NCI-H774 (cell line): ENCODE results near the gene PRXL2A.
"Not testable (repeated sequence)": the region's sequence is repeated elsewhere in the genome, so short reads cannot be mapped to it uniquely, and the experiment has no call there.

Experiments
- DNase-seq: peaks from one replicate; lab custom pipeline; 2025; lab: John Stamatoyannopoulos, UW

Gene PRXL2A

DNA sequence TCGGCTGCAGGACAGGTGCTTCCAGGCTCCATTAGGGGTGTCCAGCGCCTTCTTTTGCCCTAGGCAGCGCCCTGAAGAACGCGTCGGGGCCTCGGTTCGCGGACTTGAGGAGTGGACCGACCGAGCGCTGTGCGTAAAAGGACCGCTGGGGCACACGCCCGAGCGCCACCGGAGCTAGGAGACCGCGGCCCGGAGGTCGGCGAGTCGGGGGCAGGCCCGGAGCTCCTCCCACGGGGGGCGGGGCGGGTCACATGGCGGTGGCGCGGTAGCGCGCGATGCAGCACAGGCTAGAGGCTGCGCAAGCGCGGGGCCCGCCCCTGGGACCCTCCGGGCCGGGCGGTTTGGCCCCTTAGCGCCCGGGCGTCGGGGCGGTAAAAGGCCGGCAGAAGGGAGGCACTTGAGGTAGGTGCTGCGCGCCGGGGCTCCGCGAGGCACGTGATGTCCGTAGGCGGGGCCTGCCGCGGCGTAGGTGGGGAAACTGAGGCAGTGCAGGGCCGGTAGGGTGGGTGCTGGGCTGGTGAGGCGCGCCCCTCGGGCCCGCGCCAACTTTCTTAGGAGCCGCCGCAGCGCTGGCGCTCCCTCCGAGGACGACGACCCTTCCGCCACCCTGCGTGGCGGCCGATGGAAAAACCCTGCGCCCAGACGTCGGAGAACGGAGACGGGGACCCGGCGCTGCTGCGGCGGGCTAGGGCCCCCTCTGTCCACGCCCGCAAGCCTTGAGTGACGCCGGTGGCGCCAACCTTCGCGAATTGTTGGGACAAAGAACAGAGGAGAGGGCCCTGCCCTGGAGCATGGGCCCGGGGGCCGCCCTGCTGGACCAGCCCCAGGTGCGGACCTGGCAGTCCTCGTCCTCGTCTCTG lies at the start of gene PRXL2A:
PRXL2A (plus strand) TSS at position 310 of the 860 bp plus-strand sequence. CDS start 11,917 bp downstream, outside the sequence.
- DNase-seq, result peak; percentile 73

DNA sequence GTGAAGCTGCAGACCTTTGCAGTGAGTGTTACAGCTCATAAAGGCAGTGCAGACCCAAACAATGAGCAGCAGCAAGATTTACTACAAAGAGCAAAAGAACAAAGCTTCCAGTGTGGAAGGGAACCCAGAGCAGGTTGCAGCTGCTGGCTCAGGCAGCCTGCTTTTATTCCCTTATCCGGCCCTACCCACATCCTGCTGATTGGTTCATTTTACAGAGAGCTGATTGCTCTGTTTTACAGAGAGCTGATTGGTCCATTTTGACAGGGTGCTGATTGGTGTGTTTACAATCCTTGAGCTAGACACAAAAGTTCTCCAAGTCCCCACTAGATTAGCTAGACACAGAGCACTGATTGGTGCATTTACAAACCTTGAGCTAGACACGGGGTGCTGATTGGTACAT lies 49.4 kb upstream of the PRXL2A start:
- DNase-seq, result not testable (repeated sequence)

DNA sequence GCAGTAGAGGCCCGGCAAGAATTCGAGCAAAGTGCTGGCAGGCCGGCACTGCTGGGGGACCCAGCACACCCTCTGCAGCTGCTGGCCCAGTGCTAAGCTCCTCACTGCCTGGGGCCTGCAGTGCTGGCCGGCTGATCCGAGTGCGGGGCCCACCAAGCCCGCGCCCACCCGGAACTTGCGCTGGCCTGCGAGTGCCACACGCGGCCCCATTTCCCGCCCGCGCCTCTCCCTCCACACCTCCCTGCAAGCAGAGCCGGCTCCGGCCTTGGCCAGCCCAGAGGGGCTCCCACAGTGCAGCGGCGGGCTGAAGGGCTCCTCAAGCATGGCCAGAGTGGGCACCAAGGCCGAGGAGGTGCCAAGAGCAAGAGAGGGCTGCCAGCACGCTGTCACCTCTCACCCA lies 48.7 kb upstream of the PRXL2A start:
- DNase-seq, result no peak

DNA sequence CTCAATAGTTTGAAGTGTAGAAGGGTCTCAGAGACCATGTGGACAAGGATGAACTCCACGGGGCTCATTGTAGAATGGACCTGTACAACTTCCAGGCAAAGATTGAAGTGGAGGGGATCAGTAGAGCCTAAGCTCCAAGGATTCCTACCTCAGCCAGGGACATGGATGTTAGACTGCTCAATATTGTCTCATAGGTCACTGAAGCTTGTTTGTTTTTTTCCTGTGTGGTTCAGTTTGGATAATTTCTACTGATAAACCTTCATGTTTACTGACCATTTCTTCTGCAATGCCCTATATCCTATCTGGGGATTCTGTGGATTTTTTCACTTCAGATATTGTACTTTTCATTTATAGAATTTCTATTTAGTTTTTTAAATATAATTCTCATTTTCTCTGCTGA lies 42.8 kb upstream of the PRXL2A start:
- no peak for DNase-seq

GRCh38 chr10:80371467-80371866 lies 36.9 kb upstream of the PRXL2A start:
- DNase-seq, result no peak

- no peak for DNase-seq
Measured at GRCh38 chr10:80372675-80373074, 35.7 kb upstream of the PRXL2A start.

DNA sequence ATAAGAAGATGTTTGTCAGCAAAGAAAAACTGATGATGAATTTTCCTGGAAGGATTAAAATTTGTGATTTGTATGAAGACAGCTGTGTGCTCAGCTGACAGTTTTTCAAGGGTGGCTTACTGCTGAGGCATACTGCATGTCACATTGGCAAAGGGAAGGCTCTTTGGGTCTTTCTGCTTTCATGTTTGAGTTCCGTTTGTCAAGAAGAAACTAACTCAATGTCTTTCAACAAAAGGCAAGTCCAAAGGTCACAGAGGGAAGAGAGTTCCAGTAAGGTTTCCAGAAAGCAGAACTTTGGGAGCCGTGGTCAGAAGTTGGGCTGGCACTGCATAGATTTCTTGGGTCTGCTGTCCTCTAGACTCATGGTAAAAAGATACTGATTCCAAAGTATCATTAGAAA lies 34.8 kb upstream of the PRXL2A start:
- DNase-seq, result no peak

GRCh38 chr10:80379701-80380100 lies 28.6 kb upstream of the PRXL2A start:
- DNase-seq, result no peak

- no peak for DNase-seq
Measured at GRCh38 chr10:80380185-80380584, 28.2 kb upstream of the PRXL2A start.

DNA sequence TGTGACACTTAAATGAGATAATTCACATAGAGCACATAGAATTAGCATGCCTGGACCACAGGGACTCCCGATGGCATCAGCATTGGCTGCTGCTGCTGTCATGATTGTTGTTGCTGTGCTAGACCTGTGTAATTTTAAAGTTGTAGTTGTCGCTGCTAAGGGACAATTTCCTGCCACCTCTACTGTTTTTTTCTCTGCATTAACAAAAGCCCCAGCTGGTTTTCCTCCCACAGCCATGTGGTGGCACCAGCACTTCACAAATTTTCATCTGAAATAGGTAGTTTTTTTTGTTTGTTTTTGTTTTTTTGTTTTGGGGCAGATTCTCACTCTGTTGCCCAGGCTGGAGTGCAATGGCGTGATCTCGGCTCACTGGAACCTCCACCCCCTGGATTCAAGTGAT lies 25.4 kb upstream of the PRXL2A start:
- DNase-seq, result peak; percentile 17

- DNase-seq, result no peak
Measured at GRCh38 chr10:80390740-80391139, 17.6 kb upstream of the PRXL2A start.

DNA sequence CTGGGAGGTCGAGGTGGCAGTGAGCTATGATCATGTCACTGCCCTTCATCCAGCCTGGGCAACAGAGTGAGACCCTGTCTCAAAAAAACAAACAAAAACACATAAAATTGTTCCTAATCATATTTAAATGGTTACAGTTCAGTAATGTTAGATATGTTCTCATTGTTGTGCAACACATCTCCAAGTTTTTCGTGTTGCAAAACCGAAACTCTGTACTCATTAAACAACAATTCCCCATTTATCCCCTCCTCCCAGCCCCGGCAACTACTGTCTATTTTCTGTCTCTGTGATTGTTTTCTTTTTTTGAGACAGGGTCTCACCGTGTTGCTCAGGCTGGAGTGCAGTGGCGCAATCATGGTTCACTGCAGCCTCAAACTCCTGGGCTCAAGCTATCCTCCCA lies 16.1 kb upstream of the PRXL2A start:
- no peak for DNase-seq

GRCh38 chr10:80394358-80394916 lies 13.9 kb upstream of the PRXL2A start:
- no peak for DNase-seq

GRCh38 chr10:80397014-80397413 lies 11.3 kb upstream of the PRXL2A start:
- no peak for DNase-seq

DNA sequence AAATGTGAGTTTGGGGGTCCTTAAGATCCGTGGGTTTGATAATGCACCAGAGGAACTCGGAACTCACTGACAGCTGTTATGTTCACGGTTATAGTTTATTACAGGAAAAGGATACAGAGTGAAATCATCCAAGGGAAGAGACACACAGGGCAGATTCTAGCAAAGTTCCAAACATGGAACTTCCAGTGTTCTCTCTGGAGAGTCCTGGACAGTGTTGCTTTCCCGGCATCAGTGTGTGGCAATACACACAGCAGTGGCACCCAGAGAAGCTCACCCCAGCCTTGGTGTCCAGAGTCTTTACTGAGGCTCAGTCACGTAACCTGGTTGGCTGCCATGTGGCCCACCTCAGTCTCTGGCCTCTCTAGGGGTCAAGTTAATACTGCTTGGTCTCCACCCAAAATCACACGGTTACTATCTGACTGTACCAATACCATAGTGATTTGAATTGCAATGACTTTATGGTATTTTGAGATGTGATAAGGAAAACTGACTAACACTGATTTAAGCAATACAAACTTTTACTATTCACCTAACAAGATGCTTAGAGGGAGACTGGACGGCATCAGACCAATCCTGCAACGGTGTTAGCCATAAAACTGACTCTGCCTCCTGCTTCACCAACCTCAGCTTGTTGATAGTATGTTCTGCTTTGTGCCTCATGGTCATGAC lies 8.1 kb upstream of the PRXL2A start:
- DNase-seq, result no peak

DNA sequence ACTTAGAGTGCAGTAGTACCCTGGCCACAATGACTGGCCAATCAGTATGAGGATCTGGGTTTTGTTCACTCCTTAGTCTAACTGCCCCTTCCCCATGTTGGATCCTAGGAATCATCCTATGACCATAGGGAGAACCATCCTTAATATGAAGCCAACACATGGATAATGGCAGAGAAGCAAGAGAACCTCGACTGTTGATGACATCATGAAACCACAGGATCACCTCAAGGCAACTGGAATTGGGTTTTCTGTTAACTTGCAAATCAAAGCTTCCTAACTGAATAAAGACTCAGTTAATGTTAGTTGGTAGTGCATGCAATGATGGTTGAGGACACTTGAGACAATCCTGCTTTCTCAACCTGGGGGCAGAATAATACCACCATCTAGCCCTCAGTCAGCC lies 3.3 kb upstream of the PRXL2A start:
- no peak for DNase-seq

DNA sequence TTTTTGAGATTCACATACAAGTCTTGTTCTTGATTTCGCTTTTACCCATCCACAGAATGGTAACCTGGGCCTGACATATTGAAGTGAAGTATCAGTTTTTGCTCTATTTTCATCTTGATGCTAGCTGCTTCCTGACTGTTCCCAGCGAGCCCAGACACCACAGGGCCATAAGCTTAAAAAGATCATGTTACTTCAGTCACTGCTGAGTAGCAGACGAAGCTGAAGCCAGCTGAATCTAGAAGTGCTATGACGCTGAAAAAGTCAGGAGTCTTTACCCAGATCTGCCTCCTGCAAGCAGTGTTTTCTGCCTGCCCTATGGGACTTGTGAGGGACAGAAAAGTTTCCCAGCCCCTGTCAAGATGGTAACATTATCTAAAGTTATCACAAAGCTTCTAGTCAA lies 2.7 kb upstream of the PRXL2A start:
- DNase-seq, result no peak

- no peak for DNase-seq
Measured at GRCh38 chr10:80406204-80406603, 2.1 kb upstream of the PRXL2A start.

DNA sequence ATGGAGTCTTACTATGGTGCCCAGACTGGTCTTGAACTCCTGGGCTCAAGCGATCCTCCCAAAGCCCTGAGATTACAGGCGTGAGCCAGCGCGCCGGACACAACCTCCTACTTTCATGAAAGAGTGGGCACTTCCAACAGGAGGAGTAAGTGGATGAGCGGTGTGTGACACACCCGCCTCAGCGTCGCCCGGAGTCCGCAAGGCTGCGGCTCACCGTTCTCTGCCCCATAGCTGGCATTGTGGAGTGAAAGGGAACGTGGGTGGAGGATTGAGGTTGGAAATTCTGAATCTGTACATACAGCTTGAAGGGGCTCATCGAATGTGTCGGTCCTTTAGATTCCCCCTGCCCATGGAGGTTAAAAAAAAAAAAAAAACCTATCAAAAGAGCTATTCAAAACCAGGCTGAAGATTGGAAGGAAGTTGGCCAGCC lies 524 bp upstream of the PRXL2A start:
- peak; percentile 48 for DNase-seq

- DNase-seq, result no peak
Measured at GRCh38 chr10:80409121-80409520, 770 bp downstream of the PRXL2A start.

DNA sequence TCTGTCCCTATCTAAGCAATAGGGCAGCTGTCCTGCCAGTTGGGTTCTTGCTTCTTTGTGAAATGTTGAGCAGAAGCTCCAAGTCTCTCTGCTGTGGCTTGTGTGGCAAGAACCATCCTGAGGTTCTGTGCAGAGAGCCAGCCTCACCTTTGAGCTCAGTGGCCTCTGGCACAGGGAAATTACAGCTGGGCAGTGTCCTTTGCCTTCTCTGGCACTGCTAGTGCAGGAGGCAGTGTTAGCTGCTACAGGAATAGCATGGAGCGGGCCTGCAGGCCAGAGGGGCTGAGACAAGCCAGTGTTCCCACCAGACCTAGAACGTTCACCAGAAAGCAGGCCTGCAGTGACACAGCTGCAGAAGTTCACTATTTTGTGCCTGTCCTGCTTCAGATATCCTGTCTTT lies 1.8 kb downstream of the PRXL2A start:
- DNase-seq, result no peak

DNA sequence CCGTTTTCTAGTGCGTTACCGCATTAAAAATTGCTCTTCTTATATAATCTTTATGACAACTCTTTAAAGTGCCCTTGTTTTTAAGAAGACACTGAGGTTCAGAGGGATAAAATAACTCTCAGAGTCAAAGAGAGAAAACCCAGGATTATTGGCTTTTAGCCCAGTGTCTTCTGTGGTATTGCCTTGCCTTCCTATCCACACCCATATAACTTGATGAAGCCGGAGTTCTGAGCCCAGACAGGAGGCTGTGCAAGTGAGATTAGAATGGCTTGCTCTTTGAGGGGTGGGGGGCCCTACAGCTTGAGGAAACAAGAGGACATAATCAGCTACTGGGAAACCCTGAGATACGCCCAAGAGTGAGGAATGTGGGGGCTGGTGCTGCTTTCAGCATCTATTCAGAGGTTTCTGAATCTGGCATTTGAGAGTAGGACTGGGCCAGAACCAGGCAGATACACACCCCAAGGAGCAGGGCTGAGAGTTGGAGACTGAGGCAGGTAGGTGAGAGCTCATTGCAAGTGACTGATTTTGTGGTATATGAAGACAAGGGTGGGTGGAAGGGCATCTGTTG lies 2.3 kb downstream of the PRXL2A start:
- no peak for DNase-seq

DNA sequence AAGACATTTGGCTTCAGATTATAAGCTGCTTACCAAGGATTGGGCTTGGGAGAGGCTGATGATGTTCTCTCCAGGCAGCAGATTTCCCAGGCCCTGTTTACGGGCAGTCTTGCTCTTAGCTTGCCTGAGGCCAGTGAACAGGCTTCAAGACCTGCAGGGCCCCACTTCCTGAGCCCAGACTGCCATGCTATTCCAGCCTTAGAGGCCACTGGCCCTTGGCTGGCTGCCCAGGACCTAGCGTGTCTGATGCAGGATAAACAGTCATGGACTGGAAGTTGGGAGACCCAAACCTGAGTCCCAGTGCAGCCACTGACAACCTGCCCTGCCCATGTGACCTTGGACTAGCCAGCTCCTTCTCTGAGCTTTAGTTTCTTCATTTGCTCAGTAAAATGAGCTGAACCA lies 2.9 kb downstream of the PRXL2A start:
- no peak for DNase-seq
